Prostate gland (tissue), 2 donors: ENCODE results near the gene NPIPB8. TPM values are rescaled to one million over a fixed set of nuclear protein-coding genes. Genes with fewer than 3 reads are reported as not detected.
"Not testable (repeated sequence)": the region's sequence is repeated elsewhere in the genome, so short reads cannot be mapped to it uniquely, and the experiment has no call there.

Experiments used
- DNase-seq: peaks from one replicate; pipeline ENCODE4 v3.0.0-alpha.2; 2019; ENCODE audit warnings: low spot score
- H3K27ac ChIP-seq, 2 donors: fragments of 200-600 bp; sonication (generic); 2 replicates each; pipeline ENCODE4 v1.5.1; 2017 to 2019
- H3K27me3 ChIP-seq: fragments of 200-600 bp; sonication (generic); replicated peaks from 2 replicates; pipeline ENCODE4 v1.5.1; 2019; ENCODE audit not compliant: insufficient read depth
- H3K36me3 ChIP-seq, 2 donors: fragments of 200-600 bp; sonication (generic); 1 replicate in 1 of 2; 2 replicates in 1 of 2; pipeline versions ENCODE4 v1.5.1 to v1.8.1; 2017 to 2019
- H3K4me1 ChIP-seq: fragments of 200-600 bp; sonication (generic); replicated peaks from 2 replicates; pipeline ENCODE4 v1.5.1; 2019
- H3K4me3 ChIP-seq, 2 donors: fragments of 200-600 bp; sonication (generic); 2 replicates each; pipeline ENCODE4 v1.5.1; 2017 to 2019
- H3K9me3 ChIP-seq: fragments of 200-600 bp; sonication (generic); 2 replicates; pipeline ENCODE4 v1.5.1; 2017
- POLR2A ChIP-seq: fragments of 450-650 bp; IDR thresholded peaks from one replicate; pipeline ENCODE4 v1.6.1; 2016; ENCODE audit warnings: antibody characterized with exemption, mild to moderate bottlenecking
- POLR2AphosphoS5 ChIP-seq: sonication (generic); formaldehyde crosslinking; IDR thresholded peaks from one replicate; pipeline ENCODE4 v1.6.1; 2017; ENCODE audit warnings: antibody characterized with exemption
- WGBS: methylation state at CpG from one replicate; pipeline ENCODE4 v1.1.5; 2018; 5-methylcytosine and 5-hydroxymethylcytosine counted together
- intact Hi-C: fragments of 100-400 bp; cut with DNase I; formaldehyde crosslinking; loops from one replicate; pipeline ENCODE4 v1.14.2; 2022
- total RNA-seq, 2 donors: library from RNA; depleted of rRNA; stranded (reverse); fragments of >200 nt; gene quantifications; one replicate each; pipeline ENCODE4 v1.1.0, GENCODE V29; 2016
- TF ChIP-seq, protein P1 (sequence below), 4 experiments: fragments of 200-600 bp in 2 of 4; fragments of 450-650 bp in 2 of 4; sonication (generic) in 2 of 4; IDR thresholded peaks; 1 replicate in 3 of 4; 2 replicates in 1 of 4; pipeline ENCODE4 v1.5.1; 2016 to 2019; ENCODE audit warnings: antibody characterized with exemption in 4 of 4, mild to moderate bottlenecking in 2 of 4, moderate library complexity in 2 of 4

The NPIPB8 gene
- total RNA-seq, result 1 to 10 TPM in 1 of 2 donors, not detected in 1; 6.0 TPM

DNA sequence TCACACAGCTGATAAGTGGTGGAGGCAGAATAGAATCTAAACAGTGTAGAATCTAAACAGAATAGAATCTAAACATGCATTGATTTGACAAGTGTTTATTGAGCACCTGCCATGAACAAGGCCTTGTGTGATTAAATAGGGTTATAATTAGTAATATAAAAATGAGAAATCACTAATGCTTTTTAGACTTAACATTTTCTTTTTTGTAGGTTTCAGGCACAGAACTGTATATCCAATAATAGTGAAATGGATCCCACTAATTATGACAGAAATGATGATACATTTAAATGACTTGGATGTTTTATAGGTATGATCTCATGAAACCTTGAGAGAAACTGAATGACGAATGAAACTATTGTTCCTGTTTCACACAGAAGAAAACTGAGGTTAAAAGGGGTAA lies at the start of gene NPIPB8:
NPIPB8 (plus strand) TSS at position 301 of the 400 bp plus-strand sequence. CDS start 296 bp downstream, outside the sequence.
- H3K27me3 ChIP-seq, intact Hi-C loops: not testable (repeated sequence)

DNA sequence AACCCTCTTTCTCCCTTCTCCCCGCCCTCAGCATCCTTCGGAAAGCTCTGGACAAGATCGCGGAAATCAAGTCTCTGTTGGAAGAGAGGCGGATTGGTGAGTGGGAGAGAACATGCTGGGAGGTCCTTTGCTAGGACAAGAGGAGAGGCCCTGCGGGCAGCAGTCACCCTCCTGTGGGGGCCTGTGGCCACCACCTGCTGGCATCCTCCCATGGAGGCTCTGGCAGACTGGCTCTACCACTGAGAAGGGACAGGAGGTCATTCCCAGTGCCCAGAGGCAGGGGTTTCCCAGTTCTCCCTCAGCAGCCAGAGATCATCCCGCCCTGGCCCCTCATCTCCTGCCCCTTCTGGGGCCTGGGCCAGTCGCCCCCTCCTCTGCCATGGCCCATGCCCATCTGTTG lies 48.8 kb upstream of the NPIPB8 start:
- no peaks in the 10 kb centered on the region for H3K9me3 ChIP-seq
- H3K27ac ChIP-seq, result no peak overlapping the region
- H3K4me3 ChIP-seq, result no peak overlapping the region
- no peaks in the 10 kb centered on the region for H3K27me3 ChIP-seq
- no peaks in the 10 kb centered on the region for H3K4me1 ChIP-seq
- peaks cover 10 to 12% of the 10 kb centered on the region in 2 donors for H3K36me3 ChIP-seq
- no peak for DNase-seq
- 98% methylated on average over 8 of the region's 8 CpGs for WGBS
- TF ChIP-seq, protein P1, sequence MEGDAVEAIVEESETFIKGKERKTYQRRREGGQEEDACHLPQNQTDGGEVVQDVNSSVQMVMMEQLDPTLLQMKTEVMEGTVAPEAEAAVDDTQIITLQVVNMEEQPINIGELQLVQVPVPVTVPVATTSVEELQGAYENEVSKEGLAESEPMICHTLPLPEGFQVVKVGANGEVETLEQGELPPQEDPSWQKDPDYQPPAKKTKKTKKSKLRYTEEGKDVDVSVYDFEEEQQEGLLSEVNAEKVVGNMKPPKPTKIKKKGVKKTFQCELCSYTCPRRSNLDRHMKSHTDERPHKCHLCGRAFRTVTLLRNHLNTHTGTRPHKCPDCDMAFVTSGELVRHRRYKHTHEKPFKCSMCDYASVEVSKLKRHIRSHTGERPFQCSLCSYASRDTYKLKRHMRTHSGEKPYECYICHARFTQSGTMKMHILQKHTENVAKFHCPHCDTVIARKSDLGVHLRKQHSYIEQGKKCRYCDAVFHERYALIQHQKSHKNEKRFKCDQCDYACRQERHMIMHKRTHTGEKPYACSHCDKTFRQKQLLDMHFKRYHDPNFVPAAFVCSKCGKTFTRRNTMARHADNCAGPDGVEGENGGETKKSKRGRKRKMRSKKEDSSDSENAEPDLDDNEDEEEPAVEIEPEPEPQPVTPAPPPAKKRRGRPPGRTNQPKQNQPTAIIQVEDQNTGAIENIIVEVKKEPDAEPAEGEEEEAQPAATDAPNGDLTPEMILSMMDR (IDR thresholded peaks at IDR 0.05), result no peak
- TF ChIP-seq POLR2A (no peak), POLR2AphosphoS5 (no peak)
- intact Hi-C loops, result loop anchor here (10.0 kb wide), 1 partner anchor 284 kb away; no protein-coding TSS in a partner anchor

More for the DNA sequence above, at the start of gene NPIPB8:
- not testable (repeated sequence) for H3K9me3 ChIP-seq, H3K4me1 ChIP-seq, H3K27ac ChIP-seq, H3K36me3 ChIP-seq, DNase-seq, H3K4me3 ChIP-seq
- 67% methylated on average over 1 of the region's 1 CpG for WGBS

DNA sequence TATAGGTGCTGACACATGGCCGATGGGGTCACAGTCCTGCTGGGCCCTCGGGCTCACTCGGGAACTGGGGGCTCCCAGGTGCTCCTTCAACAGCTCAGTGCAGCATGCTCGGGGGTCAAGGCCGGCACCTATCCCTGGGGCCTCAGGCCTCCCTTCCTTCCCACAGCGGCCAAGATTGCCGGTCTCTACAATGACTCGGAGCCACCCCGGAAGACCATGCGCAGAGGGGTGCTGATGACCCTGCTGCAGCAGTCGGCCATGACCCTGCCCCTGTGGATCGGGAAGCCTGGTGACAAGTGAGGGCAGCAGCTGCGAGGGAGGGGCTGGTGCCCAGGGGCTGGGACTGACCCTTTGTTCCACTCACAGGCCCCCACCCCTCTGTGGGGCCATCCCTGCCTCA lies 47.9 kb upstream of the NPIPB8 start:
- H3K36me3 ChIP-seq, result peaks cover 10% of the 10 kb centered on the region in 2 donors
- no peaks in the 10 kb centered on the region for H3K9me3 ChIP-seq
- no peak overlapping the region for H3K4me3 ChIP-seq
- H3K27me3 ChIP-seq, result no peaks in the 10 kb centered on the region
- 92% methylated on average over 13 of the region's 13 CpGs for WGBS
- no peak overlapping the region for H3K27ac ChIP-seq
- no peak for TF ChIP-seq POLR2A
- TF ChIP-seq POLR2AphosphoS5, result no peak
- TF ChIP-seq, protein P1 (IDR thresholded peaks at IDR 0.05), result no peak
- intact Hi-C loops, result loop anchor here (10.0 kb wide), 1 partner anchor 285 kb away; no protein-coding TSS in a partner anchor
- no peak for DNase-seq
- H3K4me1 ChIP-seq, result no peaks in the 10 kb centered on the region

DNA sequence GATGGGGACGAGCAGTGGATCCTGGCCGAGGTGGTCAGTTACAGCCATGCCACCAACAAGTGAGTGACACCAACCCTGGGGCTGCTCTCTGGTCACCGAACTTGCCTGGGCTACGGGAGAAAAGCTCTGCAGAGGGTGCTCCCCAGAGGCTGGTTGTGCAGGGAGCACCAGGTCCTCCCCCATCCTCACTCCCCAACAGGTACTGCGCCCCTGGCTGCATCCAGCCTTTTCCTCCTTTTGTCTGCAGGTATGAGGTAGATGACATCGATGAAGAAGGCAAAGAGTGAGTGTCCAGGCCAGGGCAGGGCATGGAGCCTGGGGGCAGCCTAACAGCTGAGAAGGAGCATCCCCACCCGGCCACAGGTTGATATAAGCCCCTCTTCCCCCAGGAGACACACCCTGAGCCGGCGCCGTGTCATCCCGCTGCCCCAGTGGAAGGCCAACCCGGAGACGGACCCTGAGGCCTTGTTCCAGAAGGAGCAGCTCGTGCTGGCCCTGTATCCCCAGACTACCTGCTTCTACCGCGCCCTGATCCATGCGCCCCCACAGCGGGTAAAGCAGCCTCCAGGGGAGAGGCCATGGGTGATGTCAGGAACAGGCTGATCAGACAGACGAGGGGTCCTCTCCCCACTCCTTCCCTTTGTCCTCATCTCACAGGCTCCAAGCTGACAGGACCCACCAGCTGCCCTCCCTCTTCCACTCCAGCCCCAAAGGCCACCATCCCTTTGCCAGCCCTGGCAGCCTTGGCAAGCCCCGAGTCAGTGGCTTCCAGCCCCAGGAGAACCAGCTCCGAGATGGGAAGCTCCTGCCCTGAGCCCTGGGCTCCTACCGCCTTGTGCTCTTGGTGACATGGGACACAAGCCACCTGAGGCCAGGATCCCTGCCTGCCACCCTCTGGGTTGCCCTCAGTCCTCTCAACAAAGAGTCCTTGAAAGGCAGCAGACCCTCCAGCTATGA lies 47.2 kb upstream of the NPIPB8 start:
- Histone ChIP-seq H3K9me3 (no peaks in the 10 kb centered on the region), H3K4me1 (no peaks in the 10 kb centered on the region), H3K4me3 (no peak overlapping the region), H3K27me3 (no peaks in the 10 kb centered on the region), H3K36me3 (peaks cover 9 to 10% of the 10 kb centered on the region in 2 donors), H3K27ac (no peak overlapping the region)
- 92% methylated on average over 22 of the region's 22 CpGs for WGBS
- no peak for DNase-seq
- intact Hi-C loops, result no loop called here
- TF ChIP-seq POLR2AphosphoS5 (no peak), POLR2A (no peak)
- TF ChIP-seq, protein P1 (IDR thresholded peaks at IDR 0.05), result no peak

DNA sequence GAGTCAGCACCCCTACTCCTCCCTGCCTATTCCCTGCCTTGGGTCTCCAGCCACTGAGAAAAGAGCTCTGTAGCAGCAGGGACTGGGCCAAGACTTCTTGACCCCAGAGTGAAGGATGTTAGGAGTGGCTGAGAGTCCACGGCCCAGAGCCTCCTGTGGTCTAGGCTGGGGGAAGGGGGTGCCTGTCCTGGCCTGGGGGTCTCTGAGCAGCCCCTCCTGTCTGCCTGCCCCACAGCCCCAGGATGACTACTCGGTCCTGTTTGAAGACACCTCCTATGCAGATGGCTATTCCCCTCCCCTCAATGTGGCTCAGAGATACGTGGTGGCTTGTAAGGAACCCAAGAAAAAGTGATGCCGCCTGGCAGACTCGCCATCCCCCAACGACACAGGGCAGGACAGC lies 46.5 kb upstream of the NPIPB8 start:
- TF ChIP-seq POLR2AphosphoS5, result no peak
- TF ChIP-seq, protein P1 (IDR thresholded peaks at IDR 0.05), result no peak
- no peak for TF ChIP-seq POLR2A
- H3K27ac ChIP-seq, result no peak overlapping the region
- H3K36me3 ChIP-seq, result peaks cover 9 to 10% of the 10 kb centered on the region in 2 donors
- H3K4me3 ChIP-seq, result no peak overlapping the region
- no peaks in the 10 kb centered on the region for H3K27me3 ChIP-seq
- intact Hi-C loops, result no loop called here
- no peaks in the 10 kb centered on the region for H3K4me1 ChIP-seq
- no peak for DNase-seq
- H3K9me3 ChIP-seq, result no peaks in the 10 kb centered on the region
- WGBS, result 83% methylated on average over 6 of the region's 6 CpGs
